Neutrophil (primary cell): ENCODE measurements around the gene CCR5.

Experiments
- H3K27ac ChIP-seq: fragments of 200-600 bp; sonication (generic); 2 replicates; pipeline ENCODE4 v1.5.1; 2016; ENCODE audit warnings: mild to moderate bottlenecking, moderate library complexity
- H3K27me3 ChIP-seq: fragments of 200-600 bp; sonication (generic); 2 replicates; pipeline ENCODE4 v1.6.0; 2016; ENCODE audit warnings: mild to moderate bottlenecking
- H3K36me3 ChIP-seq: fragments of 200-600 bp; sonication (generic); 2 replicates; pipeline ENCODE4 v1.5.1; 2017
- H3K4me1 ChIP-seq, 2 experiments: fragments of 200-600 bp in 1 of 2; sonication (generic) in 1 of 2; 1 replicate in 1 of 2; 2 replicates in 1 of 2; pipeline versions ENCODE4 v1.5.1 to v1.6.1; 2013 to 2016; ENCODE audit warnings: low read depth in 1 of 2, low read length in 1 of 2, mild to moderate bottlenecking in 1 of 2, moderate library complexity in 1 of 2; ENCODE audit not compliant: control insufficient read depth in 1 of 2, insufficient read depth in 1 of 2
- H3K4me3 ChIP-seq, 2 experiments: fragments of 200-600 bp in 1 of 2; sonication (generic) in 1 of 2; 1 replicate in 1 of 2; 2 replicates in 1 of 2; pipeline ENCODE4 v1.5.1; 2013 to 2016; ENCODE audit warnings: low read depth in 1 of 2, low read length in 1 of 2, mild to moderate bottlenecking in 1 of 2, moderate library complexity in 1 of 2
- H3K9me3 ChIP-seq: fragments of 200-600 bp; sonication (generic); 2 replicates; pipeline ENCODE4 v1.5.1; 2016
- CTCF ChIP-seq: fragments of 200-600 bp; sonication (generic); IDR thresholded peaks from 2 replicates; pipeline ENCODE4 v1.5.1; 2016; ENCODE audit warnings: antibody characterized with exemption

The CCR5 gene

GRCh38 chr3:46365737-46366524 lies 4.8 kb upstream of the CCR5 start:
- no peaks in the 10 kb centered on the region for H3K36me3 ChIP-seq
- no peaks in the 10 kb centered on the region for H3K27me3 ChIP-seq
- no peak overlapping the region for H3K27ac ChIP-seq
- H3K9me3 ChIP-seq: no peaks in the 10 kb centered on the region
- TF ChIP-seq CTCF: no peak
- H3K4me3 ChIP-seq: no peak overlapping the region
- peaks cover 18 to 32% of the 10 kb centered on the region in 2 experiments for H3K4me1 ChIP-seq

- H3K4me3 ChIP-seq: no peak overlapping the region
- no peak overlapping the region for H3K27ac ChIP-seq
- peaks cover 0 to 13% of the 10 kb centered on the region in 2 experiments for H3K4me1 ChIP-seq
- no peaks in the 10 kb centered on the region for H3K9me3 ChIP-seq
- no peaks in the 10 kb centered on the region for H3K36me3 ChIP-seq
- no peak for TF ChIP-seq CTCF
- no peaks in the 10 kb centered on the region for H3K27me3 ChIP-seq
Measured at GRCh38 chr3:46367811-46368210, 2.9 kb upstream of the CCR5 start.

- Histone ChIP-seq H3K4me1 (peaks cover 0 to 13% of the 10 kb centered on the region in 2 experiments), H3K36me3 (no peaks in the 10 kb centered on the region), H3K9me3 (no peaks in the 10 kb centered on the region), H3K27ac (peak overlapping the region; percentile 31), H3K27me3 (no peaks in the 10 kb centered on the region), H3K4me3 (no peak overlapping the region)
- no peak for TF ChIP-seq CTCF
Measured at GRCh38 chr3:46368569-46368968, 2.2 kb upstream of the CCR5 start.

GRCh38 chr3:46369151-46369550 lies 1.6 kb upstream of the CCR5 start:
- H3K9me3 ChIP-seq: no peaks in the 10 kb centered on the region
- no peaks in the 10 kb centered on the region for H3K36me3 ChIP-seq
- H3K27me3 ChIP-seq: no peaks in the 10 kb centered on the region
- peaks cover 0 to 13% of the 10 kb centered on the region in 2 experiments for H3K4me1 ChIP-seq
- no peak overlapping the region for H3K4me3 ChIP-seq
- no peak for TF ChIP-seq CTCF
- H3K27ac ChIP-seq: no peak overlapping the region

GRCh38 chr3:46369675-46370132 lies 1.0 kb upstream of the CCR5 start:
- peaks cover 3% of the 10 kb centered on the region for H3K27me3 ChIP-seq
- H3K4me3 ChIP-seq: no peak overlapping the region
- H3K36me3 ChIP-seq: no peaks in the 10 kb centered on the region
- H3K9me3 ChIP-seq: no peaks in the 10 kb centered on the region
- no peak overlapping the region for H3K27ac ChIP-seq
- no peak for TF ChIP-seq CTCF
- H3K4me1 ChIP-seq: peaks cover 0 to 13% of the 10 kb centered on the region in 2 experiments
